Measurements from ENCODE around the gene ACLY.

The ACLY gene

DNA sequence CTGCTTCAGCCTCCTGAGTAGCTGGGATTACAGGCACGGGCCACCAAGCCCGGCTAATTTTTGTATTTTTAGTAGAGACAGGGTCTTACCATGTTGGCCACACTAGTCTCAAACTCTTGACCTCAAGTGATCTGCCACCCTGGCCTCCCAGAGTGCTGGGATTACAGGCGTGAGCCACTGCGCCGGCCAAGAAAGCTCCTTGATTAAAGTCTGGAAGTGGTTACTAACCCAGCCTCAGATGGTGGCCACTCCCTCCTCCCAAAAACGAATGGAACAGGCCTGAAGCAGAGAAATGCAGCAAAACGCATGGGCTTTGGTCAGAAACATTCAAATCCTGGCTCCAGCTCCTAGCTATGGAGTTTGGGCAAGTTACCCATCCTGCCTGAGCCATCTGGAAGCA is 94.7 kb downstream of the ACLY start:
- DNase-seq (ENCODE audit: low read depth): no peak

DNA sequence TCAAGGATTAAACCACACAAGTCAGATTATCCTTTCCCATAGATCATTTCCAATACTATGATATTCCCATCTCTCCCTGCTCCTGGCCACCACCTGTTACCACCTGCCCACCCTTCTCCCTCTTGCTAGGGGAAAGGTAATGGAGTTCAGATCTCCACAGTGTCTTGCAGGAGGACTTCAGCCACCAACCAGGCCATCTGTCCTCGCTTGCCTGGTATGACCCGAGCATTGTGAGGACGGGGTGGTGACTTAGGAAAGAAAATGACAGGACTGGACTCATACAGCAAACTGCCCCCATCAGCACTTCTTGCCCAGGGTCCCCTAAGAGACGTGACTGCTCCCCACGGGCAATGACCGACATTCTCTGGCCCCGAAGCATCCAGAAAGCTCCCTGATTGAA is 95.2 kb downstream of the ACLY start:
- no peak for DNase-seq (ENCODE audit: low read depth)
- TF ChIP-seq, protein P1, sequence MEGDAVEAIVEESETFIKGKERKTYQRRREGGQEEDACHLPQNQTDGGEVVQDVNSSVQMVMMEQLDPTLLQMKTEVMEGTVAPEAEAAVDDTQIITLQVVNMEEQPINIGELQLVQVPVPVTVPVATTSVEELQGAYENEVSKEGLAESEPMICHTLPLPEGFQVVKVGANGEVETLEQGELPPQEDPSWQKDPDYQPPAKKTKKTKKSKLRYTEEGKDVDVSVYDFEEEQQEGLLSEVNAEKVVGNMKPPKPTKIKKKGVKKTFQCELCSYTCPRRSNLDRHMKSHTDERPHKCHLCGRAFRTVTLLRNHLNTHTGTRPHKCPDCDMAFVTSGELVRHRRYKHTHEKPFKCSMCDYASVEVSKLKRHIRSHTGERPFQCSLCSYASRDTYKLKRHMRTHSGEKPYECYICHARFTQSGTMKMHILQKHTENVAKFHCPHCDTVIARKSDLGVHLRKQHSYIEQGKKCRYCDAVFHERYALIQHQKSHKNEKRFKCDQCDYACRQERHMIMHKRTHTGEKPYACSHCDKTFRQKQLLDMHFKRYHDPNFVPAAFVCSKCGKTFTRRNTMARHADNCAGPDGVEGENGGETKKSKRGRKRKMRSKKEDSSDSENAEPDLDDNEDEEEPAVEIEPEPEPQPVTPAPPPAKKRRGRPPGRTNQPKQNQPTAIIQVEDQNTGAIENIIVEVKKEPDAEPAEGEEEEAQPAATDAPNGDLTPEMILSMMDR (conservative IDR thresholded peaks at IDR 0.05; ENCODE audit: low read depth, low read length): no peak
- no peak overlapping the region for H3K4me3 ChIP-seq (ENCODE audit: low read length)

More for the DNA sequence above, 94.7 kb downstream of the ACLY start:
- TF ChIP-seq, protein P1 (conservative IDR thresholded peaks at IDR 0.05; ENCODE audit: low read depth, low read length): no peak
- H3K4me3 ChIP-seq (ENCODE audit: low read length): no peak overlapping the region

DNA sequence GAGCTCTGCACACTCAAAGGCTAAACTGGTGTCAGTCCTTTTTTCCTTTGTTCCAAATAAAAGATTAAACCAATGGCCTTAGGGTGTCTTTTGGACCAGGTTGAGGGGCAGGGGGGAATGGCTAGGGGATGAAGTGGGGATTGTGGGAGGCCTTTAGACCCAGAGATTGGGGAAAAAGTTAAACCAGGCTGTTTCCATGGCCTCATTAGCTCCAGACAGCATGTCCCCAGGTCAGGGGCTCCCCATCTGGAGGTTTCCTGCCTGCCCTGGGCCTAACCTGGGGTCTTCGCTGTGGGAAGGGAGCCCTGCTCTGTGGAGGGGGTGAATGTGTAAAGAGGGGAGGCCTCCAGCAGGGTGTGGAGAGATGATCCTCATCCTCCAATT is 95.6 kb downstream of the ACLY start:
- TF ChIP-seq, protein P1 (conservative IDR thresholded peaks at IDR 0.05; ENCODE audit: low read depth, low read length): no peak
- no peak overlapping the region for H3K4me3 ChIP-seq (ENCODE audit: low read length)
- DNase-seq (ENCODE audit: low read depth): no peak

DNA sequence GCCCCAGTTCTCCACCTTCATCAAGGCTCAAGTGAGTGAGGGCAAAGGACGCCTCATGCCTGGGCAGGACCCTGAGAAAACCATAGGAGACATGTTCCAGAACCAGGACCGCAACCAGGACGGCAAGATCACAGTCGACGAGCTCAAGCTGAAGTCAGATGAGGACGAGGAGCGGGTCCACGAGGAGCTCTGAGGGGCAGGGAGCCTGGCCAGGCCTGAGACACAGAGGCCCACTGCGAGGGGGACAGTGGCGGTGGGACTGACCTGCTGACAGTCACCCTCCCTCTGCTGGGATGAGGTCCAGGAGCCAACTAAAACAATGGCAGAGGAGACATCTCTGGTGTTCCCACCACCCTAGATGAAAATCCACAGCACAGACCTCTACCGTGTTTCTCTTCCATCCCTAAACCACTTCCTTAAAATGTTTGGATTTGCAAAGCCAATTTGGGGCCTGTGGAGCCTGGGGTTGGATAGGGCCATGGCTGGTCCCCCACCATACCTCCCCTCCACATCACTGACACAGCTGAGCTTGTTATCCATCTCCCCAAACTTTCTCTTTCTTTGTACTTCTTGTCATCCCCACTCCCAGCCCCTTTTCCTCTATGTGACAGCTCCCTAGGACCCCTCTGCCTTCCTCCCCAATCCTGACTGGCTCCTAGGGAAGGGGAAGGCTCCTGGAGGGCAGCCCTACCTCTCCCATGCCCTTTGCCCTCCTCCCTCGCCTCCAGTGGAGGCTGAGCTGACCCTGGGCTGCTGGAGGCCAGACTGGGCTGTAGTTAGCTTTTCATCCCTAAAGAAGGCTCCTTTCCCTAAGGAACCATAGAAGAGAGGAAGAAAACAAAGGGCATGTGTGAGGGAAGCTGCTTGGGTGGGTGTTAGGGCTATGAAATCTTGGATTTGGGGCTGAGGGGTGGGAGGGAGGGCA is 96.3 kb downstream of the ACLY start:
- H3K4me3 ChIP-seq (ENCODE audit: low read length): no peak overlapping the region
- DNase-seq (ENCODE audit: low read depth): no peak
- TF ChIP-seq, protein P1 (conservative IDR thresholded peaks at IDR 0.05; ENCODE audit: low read depth, low read length): no peak

DNA sequence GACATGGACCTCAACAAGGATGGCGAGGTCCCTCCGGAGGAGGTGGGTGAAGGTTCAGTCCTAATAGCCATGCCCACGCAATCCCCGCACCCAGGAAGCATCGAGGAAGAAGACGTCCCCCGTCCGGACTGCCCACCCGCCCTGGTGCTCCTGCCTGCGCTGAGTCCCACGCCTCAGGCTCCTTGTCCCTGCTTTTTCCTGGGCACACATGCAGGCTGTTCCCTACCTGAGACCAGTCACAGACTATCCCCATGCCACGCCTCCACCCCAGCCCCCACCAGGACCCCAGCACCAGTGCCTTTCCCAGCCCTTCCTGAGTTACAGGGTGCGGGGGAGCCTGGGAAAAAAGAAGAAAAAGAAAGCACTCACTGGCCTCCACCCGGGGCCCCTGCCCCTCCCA is 97.0 kb downstream of the ACLY start:
- no peak for DNase-seq (ENCODE audit: low read depth)
- H3K4me3 ChIP-seq (ENCODE audit: low read length): no peak overlapping the region
- TF ChIP-seq, protein P1 (conservative IDR thresholded peaks at IDR 0.05; ENCODE audit: low read depth, low read length): no peak

DNA sequence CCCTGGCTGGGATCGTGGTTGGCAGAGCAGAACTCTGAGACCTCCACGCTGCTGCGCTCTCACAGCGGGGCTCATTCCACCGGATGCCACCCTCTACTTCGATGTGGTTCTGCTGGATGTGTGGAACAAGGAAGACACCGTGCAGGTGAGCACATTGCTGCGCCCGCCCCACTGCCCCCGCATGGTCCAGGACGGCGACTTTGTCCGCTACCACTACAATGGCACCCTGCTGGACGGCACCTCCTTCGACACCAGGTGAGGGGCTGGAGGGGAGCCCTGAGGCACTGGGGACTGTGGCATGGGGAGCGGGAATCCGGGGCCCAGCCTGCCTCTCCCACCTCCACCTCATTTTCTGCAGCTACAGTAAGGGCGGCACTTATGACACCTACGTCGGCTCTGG is 100.7 kb downstream of the ACLY start:
- DNase-seq (ENCODE audit: low read depth): no peak
- TF ChIP-seq, protein P1 (conservative IDR thresholded peaks at IDR 0.05; ENCODE audit: low read depth, low read length): no peak
- no peak overlapping the region for H3K4me3 ChIP-seq (ENCODE audit: low read length)

Measured in retinal pigment epithelial cell (primary cell).